Activated CD4-positive, alpha-beta T cell treated with anti-CD3 and anti-CD28 coated beads for 48 hours (primary cell): ENCODE measurements around the gene IL20.
A peak's percentile ranks its signal among the peaks of the same experiment; 100 is the strongest.

Experiments used
- DNase-seq: peaks from one replicate; pipeline ENCODE4 v3.0.0-alpha.2; 2020

IL20 gene

DNA sequence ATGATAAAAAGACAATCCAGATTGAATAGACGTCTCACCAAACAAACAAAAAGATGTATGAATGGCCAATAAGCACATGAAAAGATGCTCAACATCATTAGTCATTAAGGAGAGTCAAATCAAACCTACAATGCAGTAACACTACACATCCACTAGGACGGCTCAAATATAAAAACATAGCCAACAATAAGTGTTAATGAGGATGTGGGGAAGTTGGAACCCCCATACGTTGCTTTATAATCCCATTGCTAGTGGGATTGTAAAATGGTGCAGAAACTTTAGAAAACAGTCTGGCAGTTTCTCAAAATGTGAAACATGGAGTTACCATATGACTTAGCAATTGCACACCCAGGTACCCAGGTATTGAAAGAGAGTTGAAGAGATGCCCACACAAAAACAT is 17.1 kb downstream of the IL20 start:
- no peak for DNase-seq

DNA sequence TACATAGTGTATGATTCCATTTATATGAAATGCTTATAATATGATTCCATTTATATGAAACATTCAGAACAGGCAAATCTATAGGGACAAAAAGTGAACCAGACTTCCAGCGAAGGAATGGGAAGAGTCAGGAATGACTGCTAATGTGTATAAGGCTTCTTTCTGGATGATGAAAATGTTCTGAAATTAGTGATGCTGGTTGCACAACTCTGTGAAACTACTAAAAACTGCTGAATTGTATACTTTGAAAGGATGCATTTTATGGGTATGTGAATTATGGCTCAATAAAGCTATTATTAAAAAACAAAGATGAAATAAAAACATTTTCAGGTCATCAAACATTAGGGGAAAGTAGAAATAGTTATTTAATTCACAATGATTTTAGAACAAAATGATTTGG is 17.7 kb downstream of the IL20 start:
- DNase-seq, result no peak

DNA sequence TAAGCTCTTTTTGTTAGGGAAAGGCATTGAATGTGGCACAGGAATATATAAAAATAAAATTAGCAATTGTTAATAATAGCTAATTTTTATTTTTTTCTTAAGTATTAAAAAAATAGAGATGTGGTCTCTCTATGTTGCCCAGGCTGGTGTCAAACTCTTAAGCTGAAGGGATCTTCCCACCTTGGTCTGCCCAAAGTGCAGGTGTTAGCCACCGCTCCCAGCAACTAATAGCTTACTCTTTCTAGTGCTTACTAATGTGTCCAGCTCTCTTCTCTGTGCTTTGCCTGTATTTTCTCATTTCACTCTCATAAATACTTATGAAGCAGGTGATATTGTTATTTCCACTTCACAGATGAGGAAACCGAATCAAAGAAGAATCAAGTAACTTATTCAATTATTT is 18.5 kb downstream of the IL20 start:
- DNase-seq, result no peak

DNA sequence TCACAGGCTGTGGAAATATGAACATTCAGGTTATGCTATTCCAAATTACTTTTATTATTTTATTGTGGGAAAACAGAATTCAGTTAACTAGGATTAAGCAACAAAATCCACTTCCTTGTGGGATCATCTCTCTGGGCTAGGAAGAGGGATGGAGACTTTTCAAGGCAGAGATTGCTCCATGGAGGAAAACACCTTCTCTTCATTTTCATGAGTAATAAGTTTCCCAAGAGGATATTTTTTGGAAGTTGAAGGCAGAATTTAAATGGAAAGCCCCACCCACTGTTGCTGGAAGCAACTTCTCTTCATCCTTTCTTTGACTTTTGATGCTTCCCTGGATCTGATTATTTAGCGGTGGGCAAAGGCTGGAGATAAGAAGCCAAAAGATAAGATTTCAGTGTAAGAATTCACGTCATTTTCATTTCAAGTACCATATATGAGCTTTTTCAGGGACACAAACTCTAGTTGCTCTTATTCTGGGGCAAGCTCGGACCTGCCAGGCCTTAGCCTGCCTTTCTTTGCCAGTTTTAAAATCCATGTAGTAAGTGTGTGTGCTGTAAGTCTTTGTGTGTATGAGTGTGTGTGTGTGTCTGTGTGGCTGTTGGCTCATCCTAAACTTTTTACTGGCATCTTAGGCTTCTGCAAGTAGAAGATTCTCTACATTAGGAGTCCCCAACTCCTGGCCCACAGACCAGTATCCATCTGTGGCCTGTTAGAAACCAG is 20.1 kb downstream of the IL20 start:
- no peak for DNase-seq

DNA sequence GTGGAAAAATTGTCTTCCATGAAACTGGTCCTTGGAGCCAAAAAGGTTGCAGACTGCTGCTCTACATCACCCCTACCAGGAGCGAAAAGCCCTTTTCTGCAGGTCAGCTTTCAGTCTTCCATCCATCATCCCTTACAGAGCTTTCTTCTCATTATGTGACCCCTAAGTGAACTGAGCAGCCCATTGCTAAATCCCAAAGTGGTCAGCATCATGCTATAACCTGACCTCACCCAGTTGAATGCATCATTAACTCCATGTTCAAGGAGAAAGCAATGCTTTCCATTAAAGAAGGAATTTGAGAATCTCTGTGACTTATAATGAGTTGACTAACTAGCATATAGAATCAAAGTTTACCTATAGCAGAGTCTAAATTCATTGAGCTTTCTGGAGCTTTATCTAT is 21.4 kb downstream of the IL20 start:
- no peak for DNase-seq

DNA sequence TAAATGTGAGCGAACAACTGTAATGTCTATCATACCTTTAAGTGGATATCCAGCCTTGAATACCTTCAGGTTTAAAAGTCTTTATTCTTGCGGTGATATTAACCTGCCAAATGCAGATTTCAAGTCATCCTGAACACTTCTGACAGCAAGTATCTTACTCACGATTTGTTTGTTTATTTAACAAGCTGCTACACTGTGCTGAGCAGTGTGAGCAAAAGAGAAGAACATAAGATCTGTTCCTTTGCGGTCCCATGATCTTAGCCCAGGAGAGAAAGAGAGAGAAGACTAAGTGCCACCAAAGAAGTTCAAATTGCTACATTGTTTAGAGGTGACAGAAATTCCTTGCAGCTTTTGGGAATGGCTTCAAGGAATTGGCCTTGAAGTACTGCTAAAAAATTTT is 22.3 kb downstream of the IL20 start:
- no peak for DNase-seq

DNA sequence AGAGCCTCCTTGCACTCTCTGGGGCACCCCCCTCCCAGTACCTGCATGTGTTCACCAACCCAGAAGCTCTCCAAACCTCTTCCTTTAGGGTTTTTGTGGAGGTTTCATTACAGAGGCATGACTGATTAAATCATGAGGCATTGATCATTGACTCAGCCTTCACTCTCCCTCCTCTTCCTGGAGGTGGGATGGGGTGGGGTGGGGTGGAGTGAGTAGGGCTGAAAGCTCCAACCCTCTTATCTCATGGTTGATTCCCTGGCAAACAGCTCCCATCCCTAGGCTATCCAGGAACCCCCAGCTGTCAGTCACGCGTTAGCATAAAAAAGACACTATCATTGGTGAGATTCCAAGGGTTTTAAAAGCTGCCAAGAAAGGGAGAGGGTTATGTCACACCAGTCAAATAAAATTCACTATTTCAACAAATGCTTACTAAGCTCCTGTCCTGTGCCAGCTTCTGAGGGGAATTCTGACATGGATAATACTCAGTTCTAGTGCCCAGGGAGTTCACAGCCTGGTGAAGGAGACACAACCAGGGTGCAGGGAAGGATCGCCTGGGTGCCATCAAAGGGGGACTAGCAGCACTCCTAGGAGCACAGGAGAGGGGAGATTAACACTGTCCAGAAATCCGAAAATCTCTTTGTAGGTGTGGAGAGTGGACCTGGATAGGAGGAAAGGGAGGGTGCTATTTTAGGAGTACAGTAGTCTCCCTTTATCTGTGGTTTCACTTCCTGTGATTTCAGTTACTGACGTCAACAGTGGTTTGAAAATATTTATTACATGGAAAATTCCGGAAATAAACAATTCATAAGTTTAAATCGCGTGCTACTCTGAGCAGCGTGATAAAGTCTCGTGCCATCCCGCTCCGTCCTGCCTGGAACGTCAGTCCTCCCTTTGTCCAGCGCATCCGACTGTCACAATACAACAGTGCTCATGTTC is 25.0 kb downstream of the IL20 start:
- peak; percentile 37 for DNase-seq

DNA sequence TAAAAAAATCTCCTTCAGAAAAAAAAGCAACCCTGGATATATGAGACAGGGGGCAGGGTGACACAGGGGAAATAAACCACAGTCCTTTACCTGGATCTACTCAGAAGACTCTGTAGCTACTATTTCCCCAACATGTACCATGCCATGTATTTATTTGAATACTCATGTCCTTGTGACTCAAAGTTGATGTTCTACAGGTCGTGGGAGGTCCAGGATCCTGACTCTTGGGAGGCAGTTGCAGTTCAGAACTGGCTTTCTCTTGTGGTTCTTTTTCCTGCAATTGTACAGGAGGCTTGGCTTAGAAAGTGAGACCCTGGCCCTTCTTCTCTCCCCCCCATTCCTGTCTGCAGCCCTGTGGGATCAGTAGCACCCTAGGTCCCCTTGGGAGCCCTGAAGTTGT is 26.0 kb downstream of the IL20 start:
- no peak for DNase-seq

DNA sequence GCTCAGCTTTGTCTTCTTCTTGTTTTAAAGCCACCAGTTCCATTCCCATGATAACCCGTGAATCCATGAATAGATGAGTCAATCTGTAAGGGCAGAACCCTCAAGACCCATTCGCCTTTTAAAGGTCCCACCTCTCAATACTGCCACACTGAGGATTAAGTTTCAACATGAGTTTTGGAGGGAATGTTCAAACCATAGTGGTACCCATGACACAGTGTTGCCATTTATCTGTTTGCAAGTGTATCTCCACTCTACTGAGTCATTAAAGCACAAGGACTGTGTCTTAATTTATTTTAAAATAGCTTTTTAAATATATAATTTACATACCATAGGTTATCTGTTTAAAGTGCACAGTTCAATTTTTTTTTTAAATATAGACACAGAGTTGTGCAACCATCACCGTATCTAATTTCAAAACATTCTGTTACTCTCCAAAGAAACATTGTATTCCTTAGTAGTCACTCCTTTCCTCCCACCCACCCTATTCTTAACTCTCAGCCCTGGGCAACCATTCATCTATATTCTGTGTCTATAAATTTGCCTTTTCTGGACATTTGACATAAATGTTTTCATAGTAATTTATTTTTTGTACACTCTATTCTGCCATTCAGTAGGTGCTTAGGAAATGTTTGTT is 27.0 kb downstream of the IL20 start:
- no peak for DNase-seq

DNA sequence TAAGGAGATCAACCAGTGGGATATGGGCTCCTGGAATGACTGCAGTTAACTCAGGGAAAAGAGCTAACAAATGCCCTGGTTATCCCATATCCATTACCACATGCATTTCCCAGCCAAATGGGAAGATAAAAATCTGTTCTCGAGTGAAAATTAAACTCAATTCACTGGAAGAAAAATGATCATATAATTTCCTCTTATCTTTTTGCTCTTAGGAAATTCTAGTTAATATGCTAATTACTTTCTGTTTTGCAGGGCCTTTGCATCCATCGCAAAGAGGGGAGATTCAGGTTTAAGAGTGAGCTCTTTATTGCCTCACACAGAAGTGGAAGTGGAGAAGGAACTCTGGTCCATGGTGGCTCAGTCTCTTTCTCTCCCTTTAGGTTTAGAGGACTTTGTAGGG is 28.0 kb downstream of the IL20 start:
- DNase-seq, result no peak

DNA sequence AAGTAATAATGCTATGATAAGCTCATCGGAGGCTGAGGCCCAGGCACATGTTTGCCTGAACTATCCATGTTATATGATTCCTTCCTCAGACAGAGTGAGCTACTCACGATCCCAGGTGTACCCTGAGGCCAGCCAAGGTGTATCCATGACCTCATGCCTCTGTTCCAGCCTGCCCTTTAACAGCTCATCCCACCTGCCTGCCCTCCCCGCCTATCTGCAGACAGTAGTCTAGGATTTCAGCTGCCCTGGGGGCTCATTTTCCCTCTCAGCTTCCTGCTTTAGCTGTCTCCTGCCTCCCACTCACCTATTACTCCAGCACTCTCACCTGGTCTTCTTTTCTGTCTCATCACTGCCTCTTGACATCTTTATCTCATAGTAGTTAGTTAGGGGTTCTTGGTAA is 29.9 kb downstream of the IL20 start:
- DNase-seq, result no peak

DNA sequence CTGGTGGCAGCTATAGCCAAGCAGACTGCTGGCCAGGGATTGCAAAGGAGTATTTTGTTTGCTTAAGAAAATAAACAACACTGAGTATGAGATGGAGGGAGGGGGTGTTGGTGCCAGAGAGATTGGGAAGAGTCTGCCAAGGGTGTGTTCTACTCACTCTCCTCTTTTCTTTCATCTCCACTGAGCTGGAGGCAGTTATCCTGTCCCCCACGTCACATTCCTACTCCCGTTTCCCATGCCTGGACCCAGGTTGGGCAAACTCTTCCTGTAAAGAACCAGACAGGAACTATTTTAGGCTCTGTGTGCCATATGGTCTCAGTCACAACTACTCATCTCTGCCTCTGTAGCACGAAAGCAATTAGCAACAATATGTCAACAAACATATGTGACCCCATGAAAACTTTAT is 30.4 kb downstream of the IL20 start:
- no peak for DNase-seq

DNA sequence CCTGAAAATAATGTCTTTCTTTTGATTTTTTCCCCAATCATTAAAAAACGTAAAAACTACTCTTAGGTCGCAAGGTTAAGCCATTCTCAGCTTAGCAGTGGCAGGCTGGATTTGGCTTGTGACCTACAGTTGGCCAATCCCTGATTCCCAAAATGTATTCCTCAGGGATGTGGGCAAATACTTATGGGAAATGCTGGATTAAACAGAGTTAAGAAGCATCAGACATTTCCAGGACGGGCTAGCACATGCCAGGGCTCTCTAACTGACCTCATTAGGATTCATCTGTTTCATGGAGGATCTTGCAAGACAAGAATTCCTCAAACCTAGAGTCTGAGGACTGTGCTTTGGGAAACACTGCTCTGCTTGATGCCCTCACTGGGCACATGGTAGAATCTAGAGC is 30.8 kb downstream of the IL20 start:
- DNase-seq, result no peak

DNA sequence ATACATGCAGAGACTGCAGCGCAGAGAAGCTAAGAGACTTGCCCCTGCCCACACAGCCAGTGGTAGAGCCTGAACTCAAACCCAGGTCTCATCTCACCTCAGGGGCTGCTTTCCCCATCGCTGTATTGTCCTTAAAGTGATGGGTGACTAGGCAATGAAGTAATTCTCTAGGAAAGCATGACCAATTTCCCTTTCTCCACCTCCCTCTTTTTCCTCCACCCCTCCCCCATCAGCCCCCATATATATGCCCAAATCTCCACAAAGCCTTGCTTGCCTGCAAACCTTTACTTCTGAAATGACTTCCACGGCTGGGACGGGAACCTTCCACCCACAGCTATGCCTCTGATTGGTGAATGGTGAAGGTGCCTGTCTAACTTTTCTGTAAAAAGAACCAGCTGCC is 31.8 kb downstream of the IL20 start, which contains the start of gene IL24:
TSS of gene IL24 (plus strand) at position 269 of the 400 bp plus-strand sequence. CDS start 390 bp downstream, outside the sequence.
- peak; percentile 84 for DNase-seq

DNA sequence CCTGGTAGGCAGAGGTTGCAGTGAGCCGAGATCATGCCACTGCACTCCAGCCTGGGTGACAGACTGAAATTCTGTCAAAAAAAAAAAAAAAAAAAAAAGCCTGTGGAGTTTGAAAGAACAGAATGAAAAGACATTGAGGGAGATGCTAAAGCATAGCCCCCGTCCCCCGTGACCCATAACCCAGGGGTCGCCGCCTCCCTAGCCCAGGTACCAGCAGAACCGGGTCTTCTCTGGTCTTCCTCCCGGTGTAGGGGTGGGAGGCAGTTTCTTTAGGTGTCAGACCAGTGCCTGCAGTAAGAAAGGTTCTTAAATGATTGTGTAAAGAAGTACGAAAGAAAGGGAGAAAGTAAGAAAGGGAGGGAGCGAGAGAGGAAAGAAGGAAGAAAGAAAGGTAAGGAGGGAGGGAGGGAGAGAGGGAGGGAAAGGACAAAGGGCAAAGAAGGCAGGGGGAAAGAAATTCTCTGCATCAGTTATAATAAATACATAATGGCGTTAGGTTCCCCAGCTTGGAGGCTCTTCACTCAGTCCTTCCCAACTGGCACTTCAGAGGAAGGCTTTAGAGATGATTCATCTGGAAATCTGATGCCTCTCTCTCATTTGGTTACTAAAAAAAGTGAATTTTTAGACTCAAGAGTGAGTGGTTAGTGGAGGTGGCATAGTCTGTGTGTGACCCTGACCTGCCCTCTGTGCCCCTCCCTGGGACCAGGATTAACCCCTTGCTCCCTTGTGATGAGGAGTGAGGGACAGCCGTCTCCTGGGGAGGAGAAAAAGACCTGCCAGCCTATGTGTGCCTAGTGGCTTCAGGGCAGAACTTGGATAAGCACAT is 32.9 kb downstream of the IL20 start:
- DNase-seq, result no peak

DNA sequence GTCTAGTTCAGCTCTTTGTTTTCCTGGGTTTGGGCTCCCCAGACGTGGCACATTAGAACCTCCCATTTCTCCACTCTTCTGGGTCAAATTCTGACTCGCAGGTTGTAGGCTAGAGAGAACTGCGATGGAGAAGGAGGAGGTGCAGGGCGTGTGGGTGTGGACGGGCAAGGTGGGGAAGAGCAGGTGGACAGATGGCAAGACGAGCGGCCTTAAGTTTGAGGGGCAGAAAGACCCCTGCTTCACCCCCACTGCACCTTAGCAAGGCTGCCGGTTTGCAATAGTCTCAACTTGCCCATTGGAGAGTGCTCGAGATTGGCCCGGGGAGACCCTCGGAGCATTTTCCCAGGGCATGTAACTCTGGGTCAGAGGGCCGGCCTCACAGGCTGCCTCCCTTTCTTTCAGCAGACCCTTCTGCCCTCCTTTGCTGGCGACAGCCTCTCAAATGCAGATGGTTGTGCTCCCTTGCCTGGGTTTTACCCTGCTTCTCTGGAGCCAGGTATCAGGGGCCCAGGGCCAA is 33.5 kb downstream of the IL20 start:
- DNase-seq, result no peak

DNA sequence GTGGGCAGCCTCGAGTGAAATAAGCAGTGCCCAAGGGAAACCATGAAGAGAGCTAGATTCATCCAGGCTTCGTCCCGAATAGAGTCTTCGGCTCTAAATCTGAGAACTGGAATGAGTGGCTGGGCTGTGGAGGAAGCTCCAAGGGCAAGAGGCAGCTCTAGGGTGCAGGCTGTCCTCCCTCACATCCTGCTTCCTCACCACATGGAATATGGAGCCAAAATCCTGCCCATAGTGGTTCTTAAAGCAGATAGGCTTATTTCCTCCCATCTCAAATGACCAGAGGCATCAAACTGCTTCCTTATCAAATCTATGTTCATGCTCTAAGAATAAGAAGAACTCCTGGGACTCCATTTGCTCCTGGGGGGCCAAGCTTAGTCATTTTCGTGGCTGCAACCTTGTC is 34.3 kb downstream of the IL20 start:
- no peak for DNase-seq

DNA sequence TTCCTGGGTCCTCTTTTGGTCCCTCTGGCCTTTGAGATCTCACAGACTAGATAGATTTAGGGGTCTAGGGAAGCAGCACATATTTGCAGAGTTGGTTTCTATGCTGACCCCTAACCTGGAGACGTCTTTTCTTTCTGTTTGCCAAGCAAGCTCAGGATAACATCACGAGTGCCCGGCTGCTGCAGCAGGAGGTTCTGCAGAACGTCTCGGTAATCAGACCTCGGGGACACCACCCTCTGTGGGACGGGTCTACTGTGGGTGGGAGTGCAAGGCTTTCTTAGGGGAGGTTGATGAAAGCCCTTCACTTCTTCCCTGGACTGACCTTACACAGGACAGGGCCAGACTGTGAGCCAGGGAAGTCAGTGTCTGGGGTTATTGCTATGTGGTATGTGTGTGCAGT is 34.7 kb downstream of the IL20 start:
- no peak for DNase-seq

DNA sequence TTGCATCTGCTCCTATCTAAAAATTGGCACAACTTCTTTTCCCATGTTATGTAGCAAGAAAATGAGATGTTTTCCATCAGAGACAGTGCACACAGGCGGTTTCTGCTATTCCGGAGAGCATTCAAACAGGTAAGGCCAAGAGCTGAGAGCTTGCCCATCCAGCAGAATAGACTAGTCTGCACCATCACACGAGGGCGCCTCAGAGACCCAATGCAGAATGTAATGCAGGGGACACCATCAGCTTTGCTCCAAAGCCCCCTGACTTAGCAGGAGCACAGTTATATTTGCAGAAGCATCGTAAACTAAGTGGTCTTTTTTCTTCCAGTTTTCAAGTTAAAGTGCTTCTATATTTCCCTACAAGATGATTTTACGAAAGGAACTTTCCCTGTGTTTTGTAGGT is 36.5 kb downstream of the IL20 start:
- no peak for DNase-seq

DNA sequence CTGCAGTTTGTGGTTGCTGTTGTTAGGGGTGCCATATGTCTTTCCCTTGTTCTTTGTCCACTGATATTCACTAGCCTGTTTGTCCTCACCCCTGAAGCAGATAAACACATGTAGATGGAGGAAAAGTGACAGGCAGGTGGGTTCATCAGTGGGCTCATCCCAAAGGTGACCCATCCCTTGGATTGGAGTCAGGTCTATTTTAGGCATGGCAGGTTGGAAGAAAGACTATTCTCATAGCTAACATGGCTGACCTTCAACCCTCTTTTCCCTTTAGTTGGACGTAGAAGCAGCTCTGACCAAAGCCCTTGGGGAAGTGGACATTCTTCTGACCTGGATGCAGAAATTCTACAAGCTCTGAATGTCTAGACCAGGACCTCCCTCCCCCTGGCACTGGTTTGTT is 37.3 kb downstream of the IL20 start:
- DNase-seq, result no peak

DNA sequence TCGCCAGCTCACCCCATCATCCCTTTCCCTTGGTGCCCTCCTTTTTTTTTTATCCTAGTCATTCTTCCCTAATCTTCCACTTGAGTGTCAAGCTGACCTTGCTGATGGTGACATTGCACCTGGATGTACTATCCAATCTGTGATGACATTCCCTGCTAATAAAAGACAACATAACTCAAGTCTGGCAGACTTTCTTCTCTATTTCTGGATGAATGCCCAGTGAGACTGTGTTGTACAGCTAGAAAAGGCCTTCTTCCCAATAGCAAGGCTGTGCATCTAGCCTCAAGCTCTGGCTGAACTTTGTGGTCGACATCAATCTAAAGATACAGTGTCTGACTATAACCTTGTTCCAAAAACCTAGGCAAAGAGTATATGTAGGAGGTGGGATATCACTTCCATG is 38.3 kb downstream of the IL20 start:
- DNase-seq, result no peak

DNA sequence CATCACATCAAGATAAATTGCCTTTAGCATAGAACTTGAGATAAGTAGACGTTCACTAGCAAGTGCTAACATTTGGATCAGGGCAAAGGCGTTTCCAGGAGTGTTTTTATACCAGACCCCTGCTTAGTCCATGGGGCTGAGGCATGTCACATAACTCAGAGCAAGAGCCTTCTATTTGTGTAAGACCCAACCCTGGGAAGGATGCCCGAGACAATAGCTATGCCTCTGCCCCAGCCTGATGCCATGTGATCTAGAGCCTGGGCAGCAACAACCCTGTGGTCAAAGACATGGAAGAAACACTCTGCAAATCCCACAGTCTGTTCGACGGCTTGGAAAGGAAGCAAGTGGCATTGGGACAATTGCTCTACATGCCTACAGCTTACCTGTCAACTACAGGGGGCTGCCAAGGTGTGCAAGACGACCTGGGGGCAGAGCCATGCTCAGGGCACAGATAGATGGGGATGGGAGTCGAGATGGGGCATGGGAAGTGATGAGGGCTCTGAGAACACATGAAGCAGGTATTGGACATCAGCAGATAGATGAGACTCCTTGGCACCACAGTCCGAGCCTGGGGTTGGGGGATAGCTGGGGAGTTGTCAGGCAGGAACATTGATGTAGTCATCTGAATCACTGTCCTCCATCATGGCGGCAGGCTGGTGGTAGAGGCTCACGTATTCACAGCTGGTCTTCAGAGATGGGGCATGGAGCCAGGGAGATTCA is 39.2 kb downstream of the IL20 start:
- no peak for DNase-seq
